B cell (primary cell): ENCODE measurements around the gene GNLY. TPM values are rescaled to one million over a fixed set of nuclear protein-coding genes. Genes with fewer than 3 reads are reported as not detected.

Source experiments
- ATAC-seq: fragments of 200-7000 bp; cut with Tn5 transposase; one replicate; pipeline ENCODE4 v1.10.0; 2021; ENCODE audit warnings: low read depth, mild to moderate bottlenecking, moderate number of reproducible peaks, moderate library complexity
- CTCF ChIA-PET: fragments of 350-600 bp; sonication (Branson Sonifier 250); formaldehyde crosslinking; loops from one replicate; lab custom pipeline; 2021; ENCODE audit warnings: antibody characterized with exemption, inconsistent platforms; lab: Charles Lee
- POLR2A ChIA-PET: fragments of 350-600 bp; sonication (Branson Sonifier 250); formaldehyde crosslinking; loops from one replicate; lab custom pipeline; 2021; ENCODE audit warnings: antibody characterized with exemption; lab: Charles Lee
- DNase-seq: peaks from one replicate; pipeline ENCODE4 v3.0.0; 2013
- H2AFZ ChIP-seq: 2 replicates; pipeline ENCODE4 v1.6.1; 2012; ENCODE audit warnings: mild to moderate bottlenecking, low read depth, low read length; ENCODE audit not compliant: insufficient read depth, poor library complexity, severe bottlenecking
- H3K27ac ChIP-seq, 2 donors: 1 replicate in 1 of 2; 2 replicates in 1 of 2; pipeline ENCODE4 v1.5.1; 2012 to 2013; ENCODE audit warnings: low read length in 2 of 2, mild to moderate bottlenecking in 2 of 2, moderate library complexity in 1 of 2
- H3K27me3 ChIP-seq, 4 experiments: fragments of 200-600 bp in 1 of 4; sonication (generic) in 1 of 4; replicated peaks in 1 of 4; 1 replicate in 2 of 4; 2 replicates in 2 of 4; pipeline versions ENCODE4 v1.6.1 to v1.7.0; 2013 to 2016; ENCODE audit warnings: low read length in 3 of 4, mild to moderate bottlenecking in 2 of 4, mixed read lengths in 1 of 4, moderate library complexity in 1 of 4; ENCODE audit not compliant: insufficient read depth in 4 of 4, control insufficient read depth in 3 of 4; ENCODE audit errors: control extremely low read depth in 1 of 4
- H3K36me3 ChIP-seq, 2 experiments: replicated peaks in 1 of 2; 1 replicate in 1 of 2; 2 replicates in 1 of 2; pipeline versions ENCODE4 v1.6.1 to v1.7.1; 2013; ENCODE audit warnings: low read length in 1 of 2; ENCODE audit not compliant: insufficient read depth in 2 of 2, control insufficient read depth in 1 of 2; ENCODE audit errors: control extremely low read depth in 1 of 2, extremely low read depth in 1 of 2
- H3K4me1 ChIP-seq, 2 donors: fragments of 200-600 bp in 1 of 2; sonication (generic) in 1 of 2; 1 replicate in 1 of 2; 2 replicates in 1 of 2; pipeline versions ENCODE4 v1.5.1 to v1.6.1; 2013 to 2017; ENCODE audit warnings: low read length in 2 of 2; ENCODE audit not compliant: control insufficient read depth in 2 of 2, insufficient read depth in 2 of 2
- H3K4me2 ChIP-seq: replicated peaks from 2 replicates; pipeline ENCODE3; 2012; ENCODE audit warnings: mild to moderate bottlenecking, low read depth, low read length; ENCODE audit not compliant: poor library complexity, severe bottlenecking
- H3K4me3 ChIP-seq, 5 experiments: fragments of 200-600 bp in 1 of 5; sonication (generic) in 1 of 5; 1 replicate in 3 of 5; 2 replicates in 2 of 5; pipeline versions ENCODE4 v1.5.1 to v1.7.0; 2011 to 2016; ENCODE audit warnings: low read length in 4 of 5, mild to moderate bottlenecking in 4 of 5, low read depth in 2 of 5, control low read depth in 1 of 5, moderate library complexity in 1 of 5; ENCODE audit not compliant: insufficient read depth in 1 of 5; ENCODE audit errors: control extremely low read depth in 1 of 5, extremely low read depth in 1 of 5
- H3K79me2 ChIP-seq: fragments of 200-600 bp; sonication (generic); one replicate; pipeline ENCODE4 v1.6.0; 2016; ENCODE audit warnings: low read length; ENCODE audit not compliant: control insufficient read depth, insufficient read depth
- H3K9ac ChIP-seq: fragments of 200-600 bp; sonication (generic); 2 replicates; pipeline ENCODE4 v1.6.1; 2017; ENCODE audit warnings: mild to moderate bottlenecking, low read length, moderate library complexity
- H3K9me3 ChIP-seq, 3 donors: one replicate each; pipeline versions ENCODE4 v1.6.1 to v1.7.1; 2013; ENCODE audit warnings: low read length in 2 of 3; ENCODE audit not compliant: control insufficient read depth in 2 of 3, insufficient read depth in 1 of 3; ENCODE audit errors: control extremely low read depth in 1 of 3
- H4K20me1 ChIP-seq: 2 replicates; pipeline ENCODE4 v1.6.0; 2012; ENCODE audit warnings: mild to moderate bottlenecking, low read length; ENCODE audit not compliant: insufficient read depth, control insufficient read depth, poor library complexity, severe bottlenecking
- H3K27ac Mint-ChIP-seq: one replicate; pipeline ENCODE4 v1.8.0; 2021; ENCODE audit warnings: mixed read lengths
- H3K27me3 Mint-ChIP-seq: one replicate; pipeline ENCODE4 v1.8.0; 2021; ENCODE audit warnings: mixed read lengths
- H3K4me1 Mint-ChIP-seq: one replicate; pipeline ENCODE4 v1.8.0; 2021; ENCODE audit warnings: mixed read lengths
- H3K4me3 Mint-ChIP-seq: one replicate; pipeline ENCODE4 v1.8.0; 2021; ENCODE audit warnings: mixed read lengths
- H3K9me3 Mint-ChIP-seq: one replicate; pipeline ENCODE4 v1.8.0; 2022; ENCODE audit warnings: mixed read lengths; ENCODE audit not compliant: insufficient read depth
- CTCF ChIP-seq: fragments of 200-600 bp; IDR thresholded peaks from one replicate; pipeline ENCODE4 v1.8.0; 2022; ENCODE audit warnings: antibody characterized with exemption, mild to moderate bottlenecking
- EZH2 ChIP-seq: IDR thresholded peaks from 2 replicates; pipeline ENCODE4 v1.6.1; 2012; ENCODE audit warnings: borderline replicate concordance, low read depth, mild to moderate bottlenecking, moderate library complexity, low read length; ENCODE audit not compliant: insufficient read depth, poor library complexity, severe bottlenecking
- WGBS: methylation state at CpG from one replicate; pipeline ENCODE4 v1.1.5; 2013; ENCODE audit warnings: missing lambda C conversion rate; ENCODE audit not compliant: insufficient coverage; 5-methylcytosine and 5-hydroxymethylcytosine counted together
- intact Hi-C: fragments of 100-400 bp; cut with micrococcal nuclease; formaldehyde crosslinking; loops from one replicate; pipeline ENCODE4 v1.10.0; 2022
- polyA plus RNA-seq: library from polyadenylated mRNA; depleted of rRNA; stranded (reverse); fragments of >200 nt; gene quantifications from 2 replicates; pipeline ENCODE4 v1.2.3, GENCODE V29; 2012
- total RNA-seq, 2 donors: library from RNA; stranded (reverse); fragments of 120-200 nt in 1 of 2; gene quantifications; 1 replicate in 1 of 2; 2 replicates in 1 of 2; pipeline versions ENCODE4 v1.2.3 to v1.2.4, GENCODE V29; 2013 to 2022

Gene GNLY
- total and polyA plus RNA-seq, 2 donors (not counting 1 experiment from before 2014, with no cell fraction given), result 3.9 to 4.2 TPM

GRCh38 chr2:85721641-85722040 is 27.5 kb downstream of the GNLY start:
- no peak overlapping the region for H3K27ac Mint-ChIP-seq
- Histone ChIP-seq H3K79me2 (no peaks in the 10 kb centered on the region), H3K4me2 (no peak overlapping the region), H3K9ac (no peak overlapping the region), H3K4me1 (no peaks in the 10 kb centered on the region), H3K9me3 (no peaks in the 10 kb centered on the region), H3K4me3 (no peak overlapping the region), H4K20me1 (no peaks in the 10 kb centered on the region), H2AFZ (no peak overlapping the region), H3K36me3 (no peaks in the 10 kb centered on the region), H3K27ac (no peak overlapping the region), H3K27me3 (peaks cover 0 to 5% (median 2%) of the 10 kb centered on the region in 4 experiments)
- H3K4me3 Mint-ChIP-seq, result no peak overlapping the region
- H3K27me3 Mint-ChIP-seq, result peaks cover 12% of the 10 kb centered on the region
- no peaks in the 10 kb centered on the region for H3K4me1 Mint-ChIP-seq
- TF ChIP-seq EZH2, result no peak
- CTCF ChIA-PET, result interaction anchor here (0.9 to 1.5 kb wide), 2 partner anchors 12 to 18 kb away, joined by 3 to 4 read pairs; no protein-coding TSS in a partner anchor
- ATAC-seq (no peak), DNase-seq (no peak)
- H3K9me3 Mint-ChIP-seq, result no peaks in the 10 kb centered on the region
- POLR2A ChIA-PET, result no interaction called here
- 90% methylated on average over 3 of the region's 4 CpGs for WGBS
- intact Hi-C loops, result loop anchor here (10.0 kb wide), 1 partner anchor 163 kb away; the partner anchor contains the start of gene ST3GAL5

GRCh38 chr2:85722519-85722918 is 28.4 kb downstream of the GNLY start:
- H3K27ac ChIP-seq, result no peak overlapping the region
- peaks cover 0 to 5% (median 2%) of the 10 kb centered on the region in 4 experiments for H3K27me3 ChIP-seq
- no peak overlapping the region for H2AFZ ChIP-seq
- no peak overlapping the region for H3K9ac ChIP-seq
- no peak overlapping the region for H3K4me3 ChIP-seq
- no peaks in the 10 kb centered on the region for H3K36me3 ChIP-seq
- no peaks in the 10 kb centered on the region for H3K4me1 ChIP-seq
- intact Hi-C loops, result loop anchor here (10.0 kb wide), 1 partner anchor 162 kb away; the partner anchor contains the start of gene ST3GAL5
- H3K79me2 ChIP-seq, result no peaks in the 10 kb centered on the region
- POLR2A ChIA-PET, result no interaction called here
- H3K4me2 ChIP-seq, result no peak overlapping the region
- H3K4me3 Mint-ChIP-seq, result no peak overlapping the region
- ATAC-seq (no peak), DNase-seq (no peak)
- H3K9me3 ChIP-seq, result no peaks in the 10 kb centered on the region
- CTCF ChIA-PET, result interaction anchor here (0.6 to 1.5 kb wide), 5 partner anchors 13 to 98 kb away, joined by 3 to 4 read pairs (median 3); no protein-coding TSS in a partner anchor
- no peak overlapping the region for H3K27ac Mint-ChIP-seq
- H3K27me3 Mint-ChIP-seq, result peaks cover 16% of the 10 kb centered on the region
- H3K9me3 Mint-ChIP-seq, result no peaks in the 10 kb centered on the region
- 90% methylated on average over 5 of the region's 6 CpGs for WGBS
- no peak for TF ChIP-seq EZH2
- TF ChIP-seq CTCF, result no peak
- H4K20me1 ChIP-seq, result no peaks in the 10 kb centered on the region
- no peaks in the 10 kb centered on the region for H3K4me1 Mint-ChIP-seq
